Tibial artery (tissue), 4 donors: ENCODE results near the gene RORC.

Experiments
- DNase-seq, 2 donors: peaks; one replicate each; pipeline ENCODE4 v3.0.0-alpha.2; 2019
- H3K27ac ChIP-seq, 2 donors: fragments of 200-600 bp; sonication (generic) in 1 of 2; 1 replicate in 1 of 2; 2 replicates in 1 of 2; pipeline ENCODE4 v1.5.1; 2018 to 2019; ENCODE audit warnings: mild to moderate bottlenecking in 1 of 2
- H3K27me3 ChIP-seq, 2 donors: fragments of 200-600 bp; sonication (generic) in 1 of 2; one replicate each; pipeline versions ENCODE4 v1.5.1 to v1.6.0; 2016 to 2019
- H3K36me3 ChIP-seq, 3 donors: fragments of 200-600 bp; sonication (generic) in 2 of 3; one replicate each; pipeline ENCODE4 v1.5.1; 2016 to 2019; ENCODE audit warnings: mild to moderate bottlenecking in 2 of 3
- H3K4me1 ChIP-seq, 4 donors: fragments of 200-600 bp; sonication (generic) in 2 of 4; 1 replicate in 3 of 4; 2 replicates in 1 of 4; pipeline ENCODE4 v1.5.1; 2016 to 2019
- H3K4me3 ChIP-seq, 2 donors: fragments of 200-600 bp; sonication (generic) in 1 of 2; 1 replicate in 1 of 2; 2 replicates in 1 of 2; pipeline ENCODE4 v1.5.1; 2018 to 2019; ENCODE audit warnings: mild to moderate bottlenecking in 2 of 2
- H3K9me3 ChIP-seq, 3 donors: fragments of 200-600 bp; sonication (generic) in 1 of 3; one replicate each; pipeline ENCODE4 v1.5.1; 2016 to 2019
- intact Hi-C: fragments of 100-400 bp; cut with DNase I; formaldehyde crosslinking; loops from one replicate; pipeline ENCODE4 v1.15.0; 2023; ENCODE audit warnings: low total_unique reads
- TF ChIP-seq, protein P1 (sequence below), 2 experiments: fragments of 200-600 bp in 1 of 2; fragments of 450-650 bp in 1 of 2; IDR thresholded peaks; one replicate each; pipeline ENCODE4 v1.5.1; 2017 to 2019; ENCODE audit warnings: antibody characterized with exemption in 2 of 2, mild to moderate bottlenecking in 1 of 2, moderate library complexity in 1 of 2

Gene RORC

GRCh38 chr1:151847867-151848596 lies 16.4 kb upstream of the RORC start:
- Histone ChIP-seq H3K36me3 (no peaks in the 10 kb centered on the region), H3K27me3 (peaks cover 0 to 37% of the 10 kb centered on the region in 2 donors), H3K27ac (no peak overlapping the region), H3K4me3 (no peak overlapping the region), H3K9me3 (no peaks in the 10 kb centered on the region), H3K4me1 (no peaks in the 10 kb centered on the region)
- peak in 1 of 2 donors; percentile 58 for DNase-seq
- TF ChIP-seq, protein P1, sequence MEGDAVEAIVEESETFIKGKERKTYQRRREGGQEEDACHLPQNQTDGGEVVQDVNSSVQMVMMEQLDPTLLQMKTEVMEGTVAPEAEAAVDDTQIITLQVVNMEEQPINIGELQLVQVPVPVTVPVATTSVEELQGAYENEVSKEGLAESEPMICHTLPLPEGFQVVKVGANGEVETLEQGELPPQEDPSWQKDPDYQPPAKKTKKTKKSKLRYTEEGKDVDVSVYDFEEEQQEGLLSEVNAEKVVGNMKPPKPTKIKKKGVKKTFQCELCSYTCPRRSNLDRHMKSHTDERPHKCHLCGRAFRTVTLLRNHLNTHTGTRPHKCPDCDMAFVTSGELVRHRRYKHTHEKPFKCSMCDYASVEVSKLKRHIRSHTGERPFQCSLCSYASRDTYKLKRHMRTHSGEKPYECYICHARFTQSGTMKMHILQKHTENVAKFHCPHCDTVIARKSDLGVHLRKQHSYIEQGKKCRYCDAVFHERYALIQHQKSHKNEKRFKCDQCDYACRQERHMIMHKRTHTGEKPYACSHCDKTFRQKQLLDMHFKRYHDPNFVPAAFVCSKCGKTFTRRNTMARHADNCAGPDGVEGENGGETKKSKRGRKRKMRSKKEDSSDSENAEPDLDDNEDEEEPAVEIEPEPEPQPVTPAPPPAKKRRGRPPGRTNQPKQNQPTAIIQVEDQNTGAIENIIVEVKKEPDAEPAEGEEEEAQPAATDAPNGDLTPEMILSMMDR (IDR thresholded peaks at IDR 0.05) = no peak
- intact Hi-C loops = no loop called here

- Histone ChIP-seq H3K4me1 (no peaks in the 10 kb centered on the region), H3K4me3 (no peak overlapping the region), H3K9me3 (no peaks in the 10 kb centered on the region), H3K27ac (no peak overlapping the region), H3K36me3 (no peaks in the 10 kb centered on the region), H3K27me3 (peaks cover 0 to 32% of the 10 kb centered on the region in 2 donors)
- TF ChIP-seq, protein P1 (IDR thresholded peaks at IDR 0.05) = no peak
- DNase-seq = peak; percentile 10 to 40
- intact Hi-C loops = no loop called here
Observed at GRCh38 chr1:151846686-151847237, 15.2 kb upstream of the RORC start.

DNA sequence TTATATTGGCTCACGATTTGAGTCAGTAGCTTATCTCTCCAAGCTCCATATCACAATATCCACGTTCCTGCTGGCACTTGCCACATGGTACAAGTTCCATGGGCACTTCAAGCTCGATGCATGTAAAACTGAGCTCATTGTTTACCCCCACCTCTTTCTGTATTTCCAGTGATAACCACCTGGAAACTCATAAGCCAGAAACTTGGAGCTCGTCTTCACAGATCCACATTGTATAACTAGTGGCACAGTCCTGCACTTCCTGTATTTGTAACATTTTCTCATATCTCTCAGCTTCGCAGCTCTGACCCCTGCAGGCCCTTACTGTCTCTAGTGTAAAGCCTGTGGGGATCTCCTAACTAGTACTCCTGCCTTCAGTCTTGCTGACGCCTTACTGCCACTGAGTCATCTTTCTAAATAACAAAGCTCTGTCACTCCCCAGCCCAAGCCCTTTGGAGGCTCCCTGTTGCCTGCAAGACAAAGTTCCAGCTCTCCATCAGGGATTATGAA lies 14.5 kb upstream of the RORC start:
- intact Hi-C loops = no loop called here
- DNase-seq = peak in 1 of 2 donors; percentile 19
- Histone ChIP-seq H3K9me3 (no peaks in the 10 kb centered on the region), H3K4me3 (no peak overlapping the region), H3K27me3 (peaks cover 0 to 32% of the 10 kb centered on the region in 2 donors), H3K36me3 (no peaks in the 10 kb centered on the region), H3K4me1 (no peaks in the 10 kb centered on the region), H3K27ac (no peak overlapping the region)
- TF ChIP-seq, protein P1 (IDR thresholded peaks at IDR 0.05) = no peak

GRCh38 chr1:151843398-151843797 lies 11.8 kb upstream of the RORC start:
- Histone ChIP-seq H3K9me3 (no peaks in the 10 kb centered on the region), H3K27ac (no peak overlapping the region), H3K36me3 (no peaks in the 10 kb centered on the region), H3K27me3 (peaks cover 0 to 46% of the 10 kb centered on the region in 2 donors), H3K4me1 (peaks cover 0 to 18% (median 16%) of the 10 kb centered on the region in 4 donors), H3K4me3 (no peak overlapping the region)
- TF ChIP-seq, protein P1 (IDR thresholded peaks at IDR 0.05) = no peak
- DNase-seq = no peak
- intact Hi-C loops = no loop called here

- Histone ChIP-seq H3K27me3 (peaks cover 0 to 44% of the 10 kb centered on the region in 2 donors), H3K9me3 (no peaks in the 10 kb centered on the region), H3K4me3 (no peak overlapping the region), H3K36me3 (no peaks in the 10 kb centered on the region), H3K27ac (no peak overlapping the region), H3K4me1 (peaks cover 0 to 32% (median 26%) of the 10 kb centered on the region in 4 donors)
- intact Hi-C loops = no loop called here
- DNase-seq = no peak
- TF ChIP-seq, protein P1 (IDR thresholded peaks at IDR 0.05) = no peak
Observed at GRCh38 chr1:151841141-151841540, 9.5 kb upstream of the RORC start.
